NB4 (cell line): ENCODE data around the gene TGFBR1.

Source experiments
- MYC ChIP-seq: IDR thresholded peaks from 2 replicates; pipeline ENCODE4 v1.6.1; 2011; ENCODE audit warnings: low read depth, low read length
- TF ChIP-seq, protein P1 (sequence below): IDR thresholded peaks from one replicate; pipeline ENCODE4 v1.5.1; 2012; ENCODE audit warnings: low read depth, low read length

DNA sequence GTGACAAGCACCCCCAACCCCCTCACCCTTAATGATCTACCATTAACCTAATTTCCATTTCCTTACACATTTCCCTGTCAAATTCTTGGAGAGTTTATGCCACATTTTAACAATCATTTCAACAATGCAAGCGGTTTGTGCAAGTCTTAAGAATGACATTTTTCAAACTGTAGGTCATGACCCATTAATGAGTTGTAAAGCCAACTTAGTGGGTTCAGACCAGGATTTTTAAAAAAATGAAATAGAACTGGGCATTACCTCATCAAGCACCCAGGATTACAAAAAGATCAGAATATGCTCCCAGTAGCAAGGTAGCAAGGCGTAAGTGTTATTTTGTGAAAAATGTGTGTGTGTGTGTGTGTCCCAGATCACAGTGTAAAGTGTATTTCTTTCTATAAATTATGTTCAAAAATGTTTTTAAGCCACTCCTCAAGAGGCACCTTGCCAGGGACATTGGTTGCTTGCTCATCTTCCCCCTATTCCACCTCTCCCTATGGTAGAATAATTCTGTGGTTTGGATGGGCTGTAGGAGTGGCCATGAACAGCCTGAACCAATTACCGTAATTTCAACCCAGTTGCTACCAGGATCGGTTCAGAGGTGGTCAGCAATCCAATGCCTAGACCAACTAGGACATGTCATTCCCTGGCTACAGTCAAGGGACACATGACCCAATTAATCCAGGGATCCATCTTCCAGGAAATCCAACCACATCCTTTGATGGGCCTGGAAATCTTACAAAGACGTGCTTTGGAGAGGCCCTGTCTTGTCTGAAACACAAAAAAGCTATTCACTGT, 14.4 kb upstream of the TGFBR1 start:
- TF ChIP-seq, protein P1, sequence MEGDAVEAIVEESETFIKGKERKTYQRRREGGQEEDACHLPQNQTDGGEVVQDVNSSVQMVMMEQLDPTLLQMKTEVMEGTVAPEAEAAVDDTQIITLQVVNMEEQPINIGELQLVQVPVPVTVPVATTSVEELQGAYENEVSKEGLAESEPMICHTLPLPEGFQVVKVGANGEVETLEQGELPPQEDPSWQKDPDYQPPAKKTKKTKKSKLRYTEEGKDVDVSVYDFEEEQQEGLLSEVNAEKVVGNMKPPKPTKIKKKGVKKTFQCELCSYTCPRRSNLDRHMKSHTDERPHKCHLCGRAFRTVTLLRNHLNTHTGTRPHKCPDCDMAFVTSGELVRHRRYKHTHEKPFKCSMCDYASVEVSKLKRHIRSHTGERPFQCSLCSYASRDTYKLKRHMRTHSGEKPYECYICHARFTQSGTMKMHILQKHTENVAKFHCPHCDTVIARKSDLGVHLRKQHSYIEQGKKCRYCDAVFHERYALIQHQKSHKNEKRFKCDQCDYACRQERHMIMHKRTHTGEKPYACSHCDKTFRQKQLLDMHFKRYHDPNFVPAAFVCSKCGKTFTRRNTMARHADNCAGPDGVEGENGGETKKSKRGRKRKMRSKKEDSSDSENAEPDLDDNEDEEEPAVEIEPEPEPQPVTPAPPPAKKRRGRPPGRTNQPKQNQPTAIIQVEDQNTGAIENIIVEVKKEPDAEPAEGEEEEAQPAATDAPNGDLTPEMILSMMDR: no peak
- no peak for TF ChIP-seq MYC
